GM12801 (cell line): Measurements from ENCODE around the gene RFX1.

ENCODE experiments used
- CTCF ChIP-seq: IDR thresholded peaks from one replicate; pipeline ENCODE4 v1.5.1; 2011; ENCODE audit warnings: control low read depth; ENCODE audit not compliant: insufficient read length; ENCODE audit errors: extremely low read depth

The RFX1 gene

GRCh38 chr19:13975870-13976269 is 30.2 kb downstream of the RFX1 start:
- no peak for TF ChIP-seq CTCF

GRCh38 chr19:13974073-13974472 is 32.0 kb downstream of the RFX1 start:
- no peak for TF ChIP-seq CTCF

GRCh38 chr19:13972368-13973155 is 33.6 kb downstream of the RFX1 start:
- TF ChIP-seq CTCF, result no peak

GRCh38 chr19:13969897-13970296 is 36.2 kb downstream of the RFX1 start:
- no peak for TF ChIP-seq CTCF

GRCh38 chr19:13968999-13969398 is 37.1 kb downstream of the RFX1 start:
- no peak for TF ChIP-seq CTCF

GRCh38 chr19:13968383-13968935 is 37.7 kb downstream of the RFX1 start:
- no peak for TF ChIP-seq CTCF

GRCh38 chr19:13966684-13967128 is 39.4 kb downstream of the RFX1 start:
- no peak for TF ChIP-seq CTCF
